Measurements from ENCODE around the gene DOK7.
"Not testable (repeated sequence)": the region's sequence is repeated elsewhere in the genome, so short reads cannot be mapped to it uniquely, and the experiment has no call there.

DOK7 gene

DNA sequence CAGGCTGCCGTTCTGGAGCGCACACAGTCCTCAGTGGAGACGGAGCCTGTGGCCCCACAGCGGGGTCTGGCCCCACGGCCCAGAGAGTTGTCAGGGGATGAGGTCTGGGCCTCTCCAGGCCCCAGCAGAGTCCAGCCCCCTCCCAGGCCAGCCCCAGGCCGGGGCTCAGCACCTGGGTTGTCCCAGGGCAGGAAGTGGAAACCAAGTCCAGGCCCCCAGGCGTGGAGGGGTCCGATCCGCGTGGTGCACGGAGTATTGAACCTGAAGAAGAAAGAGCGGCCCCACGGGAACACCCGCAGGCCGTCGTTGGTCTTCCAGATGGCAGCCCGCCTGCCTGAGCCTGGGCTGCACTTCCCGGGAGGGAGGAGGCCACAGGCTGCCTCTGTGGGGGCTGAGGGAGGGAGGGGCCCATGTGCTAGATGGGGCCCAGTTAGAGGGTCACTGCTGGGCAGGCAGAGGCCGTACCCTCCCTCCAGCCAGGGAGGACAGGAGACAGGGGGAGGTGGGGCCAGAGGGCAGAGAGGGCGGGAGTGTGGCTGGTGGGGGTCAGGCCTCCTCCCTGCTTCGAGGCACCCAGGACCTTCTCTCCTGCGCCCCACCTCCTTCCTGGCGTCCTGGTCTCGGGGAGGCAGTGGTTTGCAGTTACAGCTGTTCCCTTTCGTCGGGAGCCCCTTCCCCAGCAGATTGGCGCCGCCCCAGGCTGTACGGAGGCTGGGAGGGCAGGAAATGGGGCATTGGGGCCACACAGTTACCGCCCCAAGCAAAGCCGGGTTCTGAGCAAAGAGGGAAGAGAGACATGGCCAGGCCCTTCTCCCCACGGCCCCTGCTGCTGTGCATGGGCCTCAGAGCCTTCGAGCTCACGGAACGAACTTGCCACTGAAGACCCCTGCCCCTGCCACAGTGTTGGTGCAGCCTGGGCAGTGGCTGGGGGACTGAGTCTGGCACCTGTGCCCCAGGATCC, 13.3 kb upstream of the DOK7 start:
- no peak for TF ChIP-seq ZFX (IDR thresholded peaks at IDR 0.05)
- TF ChIP-seq CTCF (conservative IDR thresholded peaks at IDR 0.05) = no peak
- H3K27ac ChIP-seq = no peak overlapping the region

- no peak overlapping the region for H3K27ac ChIP-seq
- no peak for TF ChIP-seq ZFX (IDR thresholded peaks at IDR 0.05)
- no peak for TF ChIP-seq CTCF (conservative IDR thresholded peaks at IDR 0.05)
These were observed 12.5 kb upstream of the DOK7 start for GRCh38 chr4:3450643-3451042.

DNA sequence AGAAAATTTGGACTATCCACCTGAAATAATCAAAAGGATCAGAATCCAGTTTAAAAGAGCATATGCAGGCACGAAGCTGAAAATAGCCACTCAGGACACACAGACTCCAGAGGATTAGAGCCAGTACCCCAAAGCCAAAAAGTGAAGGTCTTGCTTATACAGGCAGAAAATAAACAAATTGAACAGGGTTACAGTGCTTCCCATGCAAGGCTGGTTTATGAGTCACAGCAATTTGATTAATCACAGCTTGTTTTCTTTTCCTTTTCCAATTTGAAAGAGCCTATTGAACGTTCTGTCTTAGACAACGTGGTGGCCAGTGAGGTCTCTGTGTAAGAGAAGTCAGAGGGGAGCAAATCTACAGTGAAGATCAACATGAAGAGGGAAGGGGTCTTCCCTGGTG, 11.2 kb upstream of the DOK7 start:
- H3K27ac ChIP-seq = no peak overlapping the region
- no peak for TF ChIP-seq ZFX (IDR thresholded peaks at IDR 0.05)
- no peak for TF ChIP-seq CTCF (conservative IDR thresholded peaks at IDR 0.05)

DNA sequence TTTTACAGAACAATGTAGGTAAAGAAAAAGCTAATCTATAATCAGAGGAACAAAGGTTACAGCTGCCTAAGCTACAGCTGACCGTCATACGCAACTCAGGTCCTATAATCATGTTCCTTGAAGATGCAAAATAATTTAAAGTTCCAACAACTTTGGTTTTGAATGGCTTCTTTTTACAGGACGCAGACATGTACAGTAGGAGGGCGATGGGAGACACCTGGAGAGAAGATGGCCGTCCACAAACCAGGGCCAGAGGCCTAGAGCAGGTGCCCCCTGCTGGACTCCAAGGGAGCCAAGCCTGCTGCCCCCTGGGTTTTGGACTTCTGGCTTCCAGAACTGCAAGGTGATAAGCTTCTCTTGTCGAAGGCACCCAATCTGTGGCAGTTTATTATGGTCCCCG, 10.7 kb upstream of the DOK7 start:
- TF ChIP-seq CTCF (conservative IDR thresholded peaks at IDR 0.05) (peak; percentile 43), ZFX (IDR thresholded peaks at IDR 0.05) (no peak)
- no peak overlapping the region for H3K27ac ChIP-seq

- H3K27ac ChIP-seq = not testable (repeated sequence)
These were observed 7.5 kb upstream of the DOK7 start for GRCh38 chr4:3455596-3455995.

DNA sequence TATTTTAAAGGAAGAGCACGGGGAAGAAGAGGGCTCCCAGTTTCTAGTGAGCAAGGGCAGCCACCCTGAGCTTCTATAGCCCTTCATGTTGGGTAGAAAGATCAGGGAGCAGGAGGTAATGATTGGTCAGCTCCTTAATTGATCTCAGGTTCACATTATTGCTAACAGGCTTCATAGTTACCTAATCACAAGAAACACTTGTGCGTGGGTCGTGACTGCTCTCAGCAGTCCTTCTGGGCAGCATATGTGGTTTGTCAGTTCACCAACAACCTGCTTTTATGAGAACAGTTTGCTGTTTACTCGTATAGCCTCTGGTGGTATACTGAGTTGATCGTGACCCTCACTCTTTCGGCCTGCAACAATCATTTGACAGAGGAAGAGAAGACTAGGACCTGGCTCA, 4.7 kb upstream of the DOK7 start:
- no peak overlapping the region for H3K27ac ChIP-seq
- no peak for TF ChIP-seq ZFX (IDR thresholded peaks at IDR 0.05)
- no peak for TF ChIP-seq CTCF (conservative IDR thresholded peaks at IDR 0.05)

- not testable (repeated sequence) for H3K27ac ChIP-seq
These were observed 4.0 kb upstream of the DOK7 start for GRCh38 chr4:3459156-3459555.

DNA sequence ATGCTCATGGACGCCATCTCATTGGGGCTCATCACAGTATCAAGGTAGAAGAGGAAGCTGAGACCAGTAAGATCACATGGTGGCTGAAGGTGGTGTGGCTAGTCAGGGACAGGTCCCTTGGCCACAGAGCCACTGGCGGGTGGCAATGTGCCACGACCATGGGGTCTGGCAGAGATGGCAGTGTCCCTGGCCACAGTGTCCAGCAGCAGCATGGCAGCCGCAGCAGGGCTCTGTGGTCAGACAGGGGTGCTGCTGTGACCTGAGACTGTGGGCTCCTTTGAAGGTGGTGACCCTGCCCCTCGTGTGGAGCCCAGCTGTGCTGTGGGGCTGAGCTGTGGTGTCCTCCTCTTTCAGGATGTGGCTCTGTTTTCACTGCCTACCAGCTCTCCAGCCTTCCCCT, 2.2 kb upstream of the DOK7 start:
- TF ChIP-seq CTCF (conservative IDR thresholded peaks at IDR 0.05) (no peak), ZFX (IDR thresholded peaks at IDR 0.05) (no peak)
- peak overlapping the region; percentile 62 for H3K27ac ChIP-seq

Measured in C4-2B (cell line).